ENCODE data around the gene CTDP1. TPM values are rescaled to one million over a fixed set of nuclear protein-coding genes. Genes with fewer than 3 reads are reported as not detected.
"Not testable (repeated sequence)": the region's sequence is repeated elsewhere in the genome, so short reads cannot be mapped to it uniquely, and the experiment has no call there.

The CTDP1 gene
- polyA plus RNA-seq, 1 experiment, result 12.9 TPM

GRCh38 chr18:79728931-79729586 is 49.5 kb downstream of the CTDP1 start:
- CTCF ChIA-PET, result no interaction called here
- DNase-seq (ENCODE audit: low read depth), result no peak
- H3K36me3 ChIP-seq (ENCODE audit: control insufficient read depth, insufficient read depth, low read length), result peaks cover 24% of the 10 kb centered on the region

DNA sequence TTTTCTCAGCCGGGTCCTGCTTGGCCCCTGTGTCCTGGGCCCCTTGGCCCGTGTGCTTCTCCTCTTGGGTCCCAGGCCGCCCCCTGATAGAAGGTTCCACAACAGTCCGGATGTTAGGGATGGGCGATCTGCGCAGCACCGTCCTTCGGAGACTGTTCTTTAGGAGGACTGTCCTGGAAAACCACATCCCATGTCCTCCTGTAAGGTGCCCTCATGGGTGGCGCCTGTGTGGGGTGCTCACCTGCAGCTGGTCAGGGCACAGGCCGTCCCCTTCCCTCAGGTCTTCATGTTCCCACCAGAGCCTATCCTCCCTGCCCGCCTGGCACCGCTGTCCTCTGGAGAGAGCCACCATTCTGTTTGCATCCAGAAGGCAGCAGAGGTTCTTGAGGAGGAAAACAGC is 50.0 kb downstream of the CTDP1 start:
- TF ChIP-seq, protein P1, sequence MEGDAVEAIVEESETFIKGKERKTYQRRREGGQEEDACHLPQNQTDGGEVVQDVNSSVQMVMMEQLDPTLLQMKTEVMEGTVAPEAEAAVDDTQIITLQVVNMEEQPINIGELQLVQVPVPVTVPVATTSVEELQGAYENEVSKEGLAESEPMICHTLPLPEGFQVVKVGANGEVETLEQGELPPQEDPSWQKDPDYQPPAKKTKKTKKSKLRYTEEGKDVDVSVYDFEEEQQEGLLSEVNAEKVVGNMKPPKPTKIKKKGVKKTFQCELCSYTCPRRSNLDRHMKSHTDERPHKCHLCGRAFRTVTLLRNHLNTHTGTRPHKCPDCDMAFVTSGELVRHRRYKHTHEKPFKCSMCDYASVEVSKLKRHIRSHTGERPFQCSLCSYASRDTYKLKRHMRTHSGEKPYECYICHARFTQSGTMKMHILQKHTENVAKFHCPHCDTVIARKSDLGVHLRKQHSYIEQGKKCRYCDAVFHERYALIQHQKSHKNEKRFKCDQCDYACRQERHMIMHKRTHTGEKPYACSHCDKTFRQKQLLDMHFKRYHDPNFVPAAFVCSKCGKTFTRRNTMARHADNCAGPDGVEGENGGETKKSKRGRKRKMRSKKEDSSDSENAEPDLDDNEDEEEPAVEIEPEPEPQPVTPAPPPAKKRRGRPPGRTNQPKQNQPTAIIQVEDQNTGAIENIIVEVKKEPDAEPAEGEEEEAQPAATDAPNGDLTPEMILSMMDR (IDR thresholded peaks at IDR 0.05; ENCODE audit: insufficient read depth, low read depth, low read length), result no peak
- POLR2A ChIA-PET, result no interaction called here
- Histone ChIP-seq H3K27me3 (ENCODE audit: control insufficient read depth, insufficient read depth, low read length) (no peaks in the 10 kb centered on the region), H3K36me3 (ENCODE audit: control insufficient read depth, insufficient read depth, low read length) (peaks cover 24% of the 10 kb centered on the region), H3K4me3 (ENCODE audit: low read depth, low read length) (no peak overlapping the region)
- DNase-seq (ENCODE audit: low read depth), result no peak
- CTCF ChIA-PET, result no interaction called here

More at GRCh38 chr18:79728931-79729586, 49.5 kb downstream of the CTDP1 start:
- no peaks in the 10 kb centered on the region for H3K27me3 ChIP-seq (ENCODE audit: control insufficient read depth, insufficient read depth, low read length)
- TF ChIP-seq, protein P1 (IDR thresholded peaks at IDR 0.05; ENCODE audit: insufficient read depth, low read depth, low read length), result no peak
- H3K4me3 ChIP-seq (ENCODE audit: low read depth, low read length), result no peak overlapping the region
- POLR2A ChIA-PET, result no interaction called here

GRCh38 chr18:79730804-79731203 is 51.2 kb downstream of the CTDP1 start:
- Histone ChIP-seq H3K36me3 (ENCODE audit: control insufficient read depth, insufficient read depth, low read length) (peaks cover 26% of the 10 kb centered on the region), H3K27me3 (ENCODE audit: control insufficient read depth, insufficient read depth, low read length) (no peaks in the 10 kb centered on the region), H3K4me3 (ENCODE audit: low read depth, low read length) (no peak overlapping the region)
- DNase-seq (ENCODE audit: low read depth), result no peak
- TF ChIP-seq, protein P1 (IDR thresholded peaks at IDR 0.05; ENCODE audit: insufficient read depth, low read depth, low read length), result no peak
- ChIA-PET POLR2A (no interaction called here), CTCF (no interaction called here)

GRCh38 chr18:79731881-79732720 is 52.5 kb downstream of the CTDP1 start:
- H3K27me3 ChIP-seq (ENCODE audit: control insufficient read depth, insufficient read depth, low read length); CTCF ChIA-PET; H3K4me3 ChIP-seq (ENCODE audit: low read depth, low read length); DNase-seq (ENCODE audit: low read depth); POLR2A ChIA-PET: not testable (repeated sequence)
- H3K36me3 ChIP-seq (ENCODE audit: control insufficient read depth, insufficient read depth, low read length), result peaks cover 33% of the 10 kb centered on the region

DNA sequence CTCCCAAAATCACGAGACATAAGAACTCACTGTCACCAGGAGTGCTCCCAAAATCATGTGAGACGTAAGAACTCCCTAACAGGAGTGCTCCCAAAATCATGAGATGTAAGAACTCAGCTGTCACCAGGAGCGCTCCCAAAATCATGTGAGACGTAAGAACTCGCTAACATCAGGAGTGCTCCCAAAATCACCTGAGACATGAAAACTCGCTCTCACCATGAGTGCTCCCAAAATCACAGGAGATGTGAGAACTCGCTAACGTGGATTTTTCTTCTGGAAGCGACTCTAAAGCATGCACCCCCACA is 53.1 kb downstream of the CTDP1 start:
- Histone ChIP-seq H3K4me3 (ENCODE audit: low read depth, low read length) (no peak overlapping the region), H3K27me3 (ENCODE audit: control insufficient read depth, insufficient read depth, low read length) (no peaks in the 10 kb centered on the region), H3K36me3 (ENCODE audit: control insufficient read depth, insufficient read depth, low read length) (peaks cover 33% of the 10 kb centered on the region)
- ChIA-PET POLR2A (no interaction called here), CTCF (no interaction called here)
- TF ChIP-seq, protein P1 (IDR thresholded peaks at IDR 0.05; ENCODE audit: insufficient read depth, low read depth, low read length), result no peak
- DNase-seq (ENCODE audit: low read depth), result no peak
